Osteoblast (primary cell): ENCODE results near the gene PTH2R. TPM values are rescaled to one million over a fixed set of nuclear protein-coding genes. Genes with fewer than 3 reads are reported as not detected.
A peak's percentile ranks its signal among the peaks of the same experiment; 100 is the strongest.

Source experiments
- DNase-seq: peaks from one replicate; pipeline ENCODE4 v3.0.0; 2011; ENCODE audit warnings: low spot score, mixed read lengths; ENCODE audit not compliant: insufficient read length; ENCODE audit errors: missing footprints
- H2AFZ ChIP-seq: 2 replicates; pipeline ENCODE4 v1.6.0; 2011; ENCODE audit warnings: mild to moderate bottlenecking, low read length
- H3K27ac ChIP-seq: 2 replicates; pipeline ENCODE4 v1.5.1; 2011; ENCODE audit warnings: mild to moderate bottlenecking, low read depth, low read length, moderate library complexity
- H3K27me3 ChIP-seq: 2 replicates; pipeline ENCODE4 v1.6.0; 2012; ENCODE audit warnings: mild to moderate bottlenecking, control low read depth, inconsistent platforms, low read length, moderate library complexity; ENCODE audit not compliant: insufficient read depth
- H3K36me3 ChIP-seq: 2 replicates; pipeline ENCODE4 v1.5.1; 2011; ENCODE audit warnings: mild to moderate bottlenecking, low read length, control low read depth, moderate library complexity; ENCODE audit not compliant: insufficient read depth
- H3K4me1 ChIP-seq: 2 replicates; pipeline ENCODE4 v1.5.1; 2011; ENCODE audit warnings: mild to moderate bottlenecking, low read length, control low read depth, moderate library complexity; ENCODE audit not compliant: insufficient read depth
- H3K4me2 ChIP-seq: 2 replicates; pipeline ENCODE4 v1.6.0; 2011; ENCODE audit warnings: mild to moderate bottlenecking, low read length; ENCODE audit not compliant: insufficient read depth
- H3K4me3 ChIP-seq: fragments of 200-600 bp; sonication (generic); 3 replicates; pipeline ENCODE4 v1.5.1; 2012; ENCODE audit warnings: mild to moderate bottlenecking, low read length, inconsistent platforms; ENCODE audit not compliant: insufficient read depth
- H3K79me2 ChIP-seq: 2 replicates; pipeline ENCODE4 v1.6.0; 2012; ENCODE audit warnings: mild to moderate bottlenecking, low read length, control low read depth, inconsistent platforms; ENCODE audit not compliant: insufficient read depth
- H3K9me3 ChIP-seq: 2 replicates; pipeline ENCODE4 v1.5.1; 2011; ENCODE audit warnings: low read depth, low read length, control low read depth
- H4K20me1 ChIP-seq: 2 replicates; pipeline ENCODE4 v1.6.0; 2012; ENCODE audit warnings: mild to moderate bottlenecking, low read length, control low read depth; ENCODE audit not compliant: insufficient read depth
- CTCF ChIP-seq: IDR thresholded peaks from 2 replicates; pipeline ENCODE4 v1.5.1; 2011; ENCODE audit warnings: mild to moderate bottlenecking, low read depth, low read length, moderate library complexity; ENCODE audit errors: extremely low read depth
- total RNA-seq: library from RNA; depleted of rRNA; stranded (reverse); fragments of >200 nt; gene quantifications from 2 replicates; pipeline ENCODE4 v1.2.3, GENCODE V29; 2012

Gene PTH2R
- total RNA-seq, 1 donor, result under 0.01 TPM

GRCh38 chr2:208399201-208399600, 7.4 kb upstream of the PTH2R start:
- Histone ChIP-seq H3K4me1 (no peaks in the 10 kb centered on the region), H3K27ac (no peak overlapping the region), H3K4me2 (no peak overlapping the region), H3K36me3 (no peaks in the 10 kb centered on the region), H3K9me3 (no peaks in the 10 kb centered on the region), H2AFZ (no peak overlapping the region), H3K79me2 (no peaks in the 10 kb centered on the region), H3K4me3 (no peak overlapping the region), H4K20me1 (no peaks in the 10 kb centered on the region), H3K27me3 (no peaks in the 10 kb centered on the region)
- no peak for DNase-seq
- no peak for TF ChIP-seq CTCF

GRCh38 chr2:208407667-208408066, 1.1 kb downstream of the PTH2R start:
- Histone ChIP-seq H3K36me3 (no peaks in the 10 kb centered on the region), H3K79me2 (no peaks in the 10 kb centered on the region), H4K20me1 (no peaks in the 10 kb centered on the region), H2AFZ (no peak overlapping the region), H3K9me3 (no peaks in the 10 kb centered on the region), H3K4me1 (no peaks in the 10 kb centered on the region), H3K4me2 (no peak overlapping the region), H3K27ac (no peak overlapping the region), H3K4me3 (no peak overlapping the region), H3K27me3 (peaks cover 34% of the 10 kb centered on the region)
- TF ChIP-seq CTCF, result peak; percentile 18
- DNase-seq, result peak; percentile 58

- DNase-seq, result no peak
- no peaks in the 10 kb centered on the region for H3K9me3 ChIP-seq
- H3K27me3 ChIP-seq, result no peaks in the 10 kb centered on the region
- no peak overlapping the region for H3K27ac ChIP-seq
- no peaks in the 10 kb centered on the region for H3K36me3 ChIP-seq
- no peak overlapping the region for H3K4me2 ChIP-seq
- no peaks in the 10 kb centered on the region for H3K4me1 ChIP-seq
- H3K4me3 ChIP-seq, result no peak overlapping the region
- H4K20me1 ChIP-seq, result no peaks in the 10 kb centered on the region
- TF ChIP-seq CTCF, result no peak
- no peak overlapping the region for H2AFZ ChIP-seq
- no peaks in the 10 kb centered on the region for H3K79me2 ChIP-seq
These were observed 7.3 kb downstream of the PTH2R start for GRCh38 chr2:208413931-208414330.

- Histone ChIP-seq H3K36me3 (no peaks in the 10 kb centered on the region), H3K4me3 (no peak overlapping the region), H3K9me3 (no peaks in the 10 kb centered on the region), H3K27ac (no peak overlapping the region), H3K4me2 (no peak overlapping the region), H2AFZ (no peak overlapping the region), H3K4me1 (no peaks in the 10 kb centered on the region), H3K27me3 (no peaks in the 10 kb centered on the region), H3K79me2 (no peaks in the 10 kb centered on the region), H4K20me1 (no peaks in the 10 kb centered on the region)
- no peak for DNase-seq
- no peak for TF ChIP-seq CTCF
These were observed 8.7 kb downstream of the PTH2R start for GRCh38 chr2:208415255-208415654.
